Body of pancreas (tissue), 4 donors: ENCODE results near the gene PRC1. TPM values are rescaled to one million over a fixed set of nuclear protein-coding genes. Genes with fewer than 3 reads are reported as not detected.
A peak's percentile ranks its signal among the peaks of the same experiment; 100 is the strongest.

Source experiments
- ATAC-seq: fragments of 150-250 bp; one replicate; pipeline ENCODE4 v1.9.1; 2016
- DNase-seq, 4 donors: peaks; one replicate each; pipeline ENCODE4 v3.0.0-alpha.2; 2019
- H3K27ac ChIP-seq, 4 donors: fragments of 200-600 bp; sonication (generic); 1 replicate in 3 of 4; 2 replicates in 1 of 4; pipeline versions ENCODE4 v1.5.1 to v1.6.1; 2016 to 2019; ENCODE audit warnings: mild to moderate bottlenecking in 1 of 4, mixed read lengths in 1 of 4, moderate library complexity in 1 of 4
- H3K27me3 ChIP-seq, 2 donors: fragments of 200-600 bp; sonication (generic); one replicate each; pipeline ENCODE4 v1.6.0; 2016; ENCODE audit warnings: mild to moderate bottlenecking in 1 of 2
- H3K36me3 ChIP-seq, 2 donors: fragments of 200-600 bp; sonication (generic); replicated peaks in 1 of 2; 2 replicates each; pipeline ENCODE4 v1.5.1; 2016; ENCODE audit warnings: low read depth in 2 of 2; ENCODE audit not compliant: insufficient read depth in 1 of 2
- H3K4me1 ChIP-seq: fragments of 200-600 bp; sonication (generic); one replicate; pipeline ENCODE4 v1.6.0; 2016
- H3K4me3 ChIP-seq, 2 donors: fragments of 200-600 bp; sonication (generic); 1 replicate in 1 of 2; 2 replicates in 1 of 2; pipeline ENCODE4 v1.5.1; 2016 to 2019
- H3K9me3 ChIP-seq, 3 donors: fragments of 200-600 bp; sonication (generic); 1 replicate in 2 of 3; 2 replicates in 1 of 3; pipeline ENCODE4 v1.5.1; 2016
- POLR2A ChIP-seq, 3 donors: fragments of 450-650 bp; IDR thresholded peaks; one replicate each; pipeline ENCODE4 v1.6.1; 2016; ENCODE audit warnings: antibody characterized with exemption in 3 of 3, mild to moderate bottlenecking in 2 of 3
- WGBS, 2 donors: methylation state at CpG; one replicate each; pipeline ENCODE4 v1.1.5; 2017; 5-methylcytosine and 5-hydroxymethylcytosine counted together
- intact Hi-C: fragments of 100-400 bp; cut with DNase I; formaldehyde crosslinking; loops from one replicate; pipeline ENCODE4 v1.15.1; 2023
- total RNA-seq, 2 donors: library from RNA; depleted of rRNA; stranded (reverse); fragments of >200 nt; gene quantifications; one replicate each; pipeline ENCODE4 v1.1.0, GENCODE V29; 2016
- TF ChIP-seq, protein P1 (sequence below), 7 experiments: fragments of 450-650 bp in 4 of 7; fragments of 200-600 bp in 3 of 7; sonication (generic) in 3 of 7; IDR thresholded peaks; one replicate each; pipeline ENCODE4 v1.5.1; 2016 to 2019; ENCODE audit warnings: antibody characterized with exemption in 7 of 7

PRC1 gene
- total RNA-seq, 2 donors from 2014 or later, result 9.1 to 11.5 TPM

DNA sequence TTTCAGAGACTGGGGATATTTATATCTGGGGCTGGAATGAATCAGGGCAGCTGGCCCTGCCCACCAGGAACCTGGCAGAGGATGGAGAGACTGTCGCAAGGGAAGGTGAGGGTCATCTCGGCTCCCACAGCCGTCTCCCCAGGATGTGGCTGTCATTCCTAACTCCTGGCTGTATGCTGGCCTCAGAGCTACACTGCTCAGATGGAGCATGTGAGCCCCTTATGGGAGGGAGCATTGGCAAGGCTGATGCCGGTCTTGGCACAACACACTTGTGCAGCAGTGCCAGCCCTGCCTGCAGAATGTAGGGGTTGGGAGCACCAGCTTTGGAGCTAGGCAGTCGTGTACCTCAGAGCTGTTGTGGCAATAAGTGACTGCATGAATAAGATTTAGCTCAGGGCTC lies 34.4 kb downstream of the PRC1 start:
- peaks cover 27% of the 10 kb centered on the region for H3K4me1 ChIP-seq
- no peak overlapping the region for H3K27ac ChIP-seq
- ATAC-seq (no peak), DNase-seq (peak in 1 of 4 donors; percentile 58)
- 63 to 95% methylated on average over 4 to 5 of the region's 5 CpGs for WGBS, 2 donors
- no peak overlapping the region for H3K4me3 ChIP-seq
- intact Hi-C loops, result loop anchor here (5.0 kb wide), 1 partner anchor 77 kb away; no protein-coding TSS in a partner anchor
- TF ChIP-seq, protein P1, sequence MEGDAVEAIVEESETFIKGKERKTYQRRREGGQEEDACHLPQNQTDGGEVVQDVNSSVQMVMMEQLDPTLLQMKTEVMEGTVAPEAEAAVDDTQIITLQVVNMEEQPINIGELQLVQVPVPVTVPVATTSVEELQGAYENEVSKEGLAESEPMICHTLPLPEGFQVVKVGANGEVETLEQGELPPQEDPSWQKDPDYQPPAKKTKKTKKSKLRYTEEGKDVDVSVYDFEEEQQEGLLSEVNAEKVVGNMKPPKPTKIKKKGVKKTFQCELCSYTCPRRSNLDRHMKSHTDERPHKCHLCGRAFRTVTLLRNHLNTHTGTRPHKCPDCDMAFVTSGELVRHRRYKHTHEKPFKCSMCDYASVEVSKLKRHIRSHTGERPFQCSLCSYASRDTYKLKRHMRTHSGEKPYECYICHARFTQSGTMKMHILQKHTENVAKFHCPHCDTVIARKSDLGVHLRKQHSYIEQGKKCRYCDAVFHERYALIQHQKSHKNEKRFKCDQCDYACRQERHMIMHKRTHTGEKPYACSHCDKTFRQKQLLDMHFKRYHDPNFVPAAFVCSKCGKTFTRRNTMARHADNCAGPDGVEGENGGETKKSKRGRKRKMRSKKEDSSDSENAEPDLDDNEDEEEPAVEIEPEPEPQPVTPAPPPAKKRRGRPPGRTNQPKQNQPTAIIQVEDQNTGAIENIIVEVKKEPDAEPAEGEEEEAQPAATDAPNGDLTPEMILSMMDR (IDR thresholded peaks at IDR 0.05), result no peak
- TF ChIP-seq POLR2A (IDR thresholded peaks at IDR 0.05), result no peak
- no peaks in the 10 kb centered on the region for H3K9me3 ChIP-seq
- H3K27me3 ChIP-seq, result no peaks in the 10 kb centered on the region
- peaks cover 0 to 3% of the 10 kb centered on the region in 2 donors for H3K36me3 ChIP-seq

DNA sequence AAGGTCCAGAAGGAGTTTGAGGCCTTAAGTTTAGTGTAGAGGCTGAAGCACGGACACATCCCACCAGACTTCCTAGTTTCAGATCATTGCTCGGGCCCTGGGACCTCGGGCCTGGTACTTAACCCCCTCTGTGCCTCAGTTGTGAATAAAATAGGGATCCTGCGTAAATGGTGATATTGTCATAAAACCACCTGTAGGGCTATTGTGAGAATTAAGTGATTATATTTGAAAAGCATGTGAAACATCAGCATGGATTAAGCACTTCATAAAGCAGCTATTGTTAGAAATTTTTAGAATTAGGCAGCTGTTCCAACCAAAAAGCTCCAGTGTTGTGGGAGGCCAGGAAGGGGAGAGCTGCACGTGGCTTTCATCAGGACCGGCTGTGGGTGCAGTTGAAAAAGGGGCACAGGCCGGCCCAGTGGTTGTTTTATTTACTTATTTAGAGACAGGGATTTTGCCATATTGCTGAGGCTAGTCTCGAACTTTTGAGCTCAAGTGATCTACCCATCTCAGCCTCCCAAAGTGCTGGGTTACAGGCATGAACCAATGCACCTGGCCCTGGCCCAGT lies 35.2 kb downstream of the PRC1 start:
- peaks cover 31% of the 10 kb centered on the region for H3K4me1 ChIP-seq
- WGBS, 2 donors, result 72 to 86% methylated on average over 8 of the region's 8 CpGs
- H3K27ac ChIP-seq, result no peak overlapping the region

DNA sequence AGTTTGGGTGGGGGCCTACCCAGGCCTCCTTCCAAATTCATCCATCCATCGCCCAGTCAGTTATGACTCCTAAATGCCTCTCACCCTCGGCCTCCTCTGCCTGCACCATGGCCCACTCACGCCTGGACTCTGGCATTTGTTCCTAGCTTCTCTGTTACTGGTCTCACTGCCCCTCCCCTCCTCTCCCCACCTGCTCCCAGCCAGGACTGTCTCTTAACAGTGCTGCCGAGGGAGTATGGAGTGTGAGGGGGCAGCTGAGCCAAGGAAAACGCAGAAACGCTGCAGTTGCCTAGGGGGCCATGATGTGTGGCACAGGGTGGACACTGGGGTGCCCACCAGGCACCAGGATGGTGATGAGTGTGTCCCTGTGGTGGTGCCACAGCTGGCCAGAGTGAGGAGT lies 36.5 kb downstream of the PRC1 start:
- Histone ChIP-seq H3K27me3 (no peaks in the 10 kb centered on the region), H3K36me3 (peaks cover 0 to 4% of the 10 kb centered on the region in 2 donors), H3K4me3 (no peak overlapping the region), H3K27ac (peak overlapping the region in 1 of 4 donors; percentile 87), H3K9me3 (no peaks in the 10 kb centered on the region), H3K4me1 (peaks cover 31% of the 10 kb centered on the region)
- intact Hi-C loops, result no loop called here
- ATAC-seq, result no peak
- 66 to 71% methylated on average over 6 of the region's 6 CpGs for WGBS, 2 donors
- TF ChIP-seq, protein P1 (IDR thresholded peaks at IDR 0.05), result no peak
- no peak for DNase-seq

More for the DNA sequence above, 35.2 kb downstream of the PRC1 start:
- TF ChIP-seq, protein P1 (IDR thresholded peaks at IDR 0.05), result no peak
- TF ChIP-seq POLR2A (IDR thresholded peaks at IDR 0.05), result no peak
- ATAC-seq, result no peak
- no peak for DNase-seq
- peaks cover 0 to 3% of the 10 kb centered on the region in 2 donors for H3K36me3 ChIP-seq
- no peak overlapping the region for H3K4me3 ChIP-seq
- intact Hi-C loops, result no loop called here
- H3K9me3 ChIP-seq, result no peaks in the 10 kb centered on the region
- H3K27me3 ChIP-seq, result no peaks in the 10 kb centered on the region

DNA sequence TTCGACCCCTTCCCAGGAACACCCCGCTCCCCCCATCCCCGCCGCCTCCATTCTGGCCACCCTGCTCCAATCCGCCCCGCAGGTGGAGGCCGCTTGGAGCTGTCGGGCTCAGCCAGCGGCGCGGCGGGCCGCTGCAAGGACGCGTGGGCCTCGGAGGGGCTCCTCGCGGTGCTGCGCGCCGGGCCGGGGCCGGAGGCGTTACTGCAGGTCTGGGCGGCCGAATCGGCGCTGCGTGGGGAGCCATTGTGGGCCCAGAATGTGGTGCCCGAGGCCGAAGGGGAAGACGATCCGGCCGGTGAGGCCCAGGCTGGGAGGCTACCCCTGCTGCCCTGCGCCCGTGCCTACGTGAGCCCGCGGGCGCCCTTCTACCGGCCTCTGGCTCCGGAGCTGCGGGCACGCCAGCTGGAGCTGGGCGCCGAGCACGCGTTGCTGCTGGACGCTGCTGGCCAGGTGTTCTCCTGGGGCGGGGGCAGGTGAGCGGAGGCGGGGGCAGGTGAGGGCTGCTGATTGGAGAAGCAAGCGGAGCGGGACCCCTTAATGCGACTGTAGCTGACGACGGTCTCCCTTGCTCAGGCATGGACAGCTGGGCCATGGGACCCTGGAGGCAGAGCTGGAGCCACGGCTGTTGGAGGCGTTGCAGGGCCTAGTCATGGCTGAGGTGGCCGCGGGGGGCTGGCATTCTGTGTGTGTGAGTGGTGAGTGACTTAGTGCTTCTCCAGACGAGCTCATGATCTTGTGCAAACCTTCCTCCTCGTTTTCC lies 37.1 kb downstream of the PRC1 start:
- H3K9me3 ChIP-seq, result no peaks in the 10 kb centered on the region
- ATAC-seq (peak; percentile 12), DNase-seq (peak; percentile 35 to 60 (median 46))
- H3K27me3 ChIP-seq, result no peaks in the 10 kb centered on the region
- peak overlapping the region; percentile 14 to 39 for H3K4me3 ChIP-seq
- peaks cover 31% of the 10 kb centered on the region for H3K4me1 ChIP-seq
- peaks cover 0 to 7% of the 10 kb centered on the region in 2 donors for H3K36me3 ChIP-seq
- peak overlapping the region; percentile 40 to 98 (median 78) for H3K27ac ChIP-seq
- intact Hi-C loops, result no loop called here
- WGBS, 2 donors, result 13 to 33% methylated on average over 2 to 58 of the region's 63 CpGs
- TF ChIP-seq POLR2A (IDR thresholded peaks at IDR 0.05), result peak in 1 of 3 donors; percentile 7
- TF ChIP-seq, protein P1 (IDR thresholded peaks at IDR 0.05), result no peak
